MCF 10A (cell line): ENCODE measurements around the gene CCDC152. TPM values are rescaled to one million over a fixed set of nuclear protein-coding genes. Genes with fewer than 3 reads are reported as not detected.

ENCODE experiments used
- BruUV-seq: library from RNA; stranded (reverse); fragments of 400-500 nt; replicated peaks from 2 replicates; lab custom pipeline; 2021; lab: Mats Ljungman, UMichigan
- CTCF ChIA-PET: fragments of 300-600 bp; sonication (Branson Sonifier 250); formaldehyde crosslinking; extraction: SDS; loops from one replicate; lab custom pipeline; 2021; ENCODE audit warnings: antibody characterized with exemption, inconsistent platforms; lab: Yijun Ruan, JAX
- POLR2A ChIA-PET: fragments of 300-600, 350-650 bp; sonication (Branson Sonifier 250); formaldehyde crosslinking; extraction: SDS; loops from one replicate; lab custom pipeline; 2020; ENCODE audit warnings: antibody characterized with exemption, inconsistent platforms; lab: Yijun Ruan, JAX
- DNase-seq: peaks from one replicate; pipeline ENCODE4 v3.0.0-alpha.2; 2018; ENCODE audit not compliant: unreplicated experiment
- H3K27ac Mint-ChIP-seq: one replicate; pipeline ENCODE4 v1.8.0; 2022; ENCODE audit warnings: mild to moderate bottlenecking, low read depth, mixed read lengths; ENCODE audit not compliant: unreplicated experiment
- H3K27me3 Mint-ChIP-seq: one replicate; pipeline ENCODE4 v1.8.0; 2022; ENCODE audit warnings: mixed read lengths; ENCODE audit not compliant: insufficient read depth, unreplicated experiment
- H3K36me3 Mint-ChIP-seq: one replicate; pipeline ENCODE4 v1.8.0; 2022; ENCODE audit warnings: mild to moderate bottlenecking, moderate library complexity, mixed read lengths; ENCODE audit not compliant: insufficient read depth, unreplicated experiment
- H3K4me1 Mint-ChIP-seq: one replicate; pipeline ENCODE4 v1.8.0; 2022; ENCODE audit warnings: mixed read lengths; ENCODE audit not compliant: insufficient read depth, unreplicated experiment
- H3K4me3 Mint-ChIP-seq: one replicate; pipeline ENCODE4 v1.8.0; 2022; ENCODE audit warnings: mild to moderate bottlenecking, moderate library complexity, mixed read lengths; ENCODE audit not compliant: unreplicated experiment
- H3K9me3 Mint-ChIP-seq: one replicate; pipeline ENCODE4 v1.8.0; 2022; ENCODE audit warnings: mixed read lengths; ENCODE audit not compliant: unreplicated experiment
- intact Hi-C: fragments of 100-400 bp; cut with micrococcal nuclease; formaldehyde crosslinking; loops from 2 replicates; pipeline ENCODE4 v1.14.1; 2022
- total RNA-seq: library from RNA; stranded (reverse); gene quantifications from 2 replicates; pipeline ENCODE4 v1.2.3, GENCODE V29; 2022
- TF ChIP-seq, protein P1 (sequence below): fragments of 200-600 bp; IDR thresholded peaks from one replicate; pipeline ENCODE4 v1.8.0; 2022; ENCODE audit warnings: antibody characterized with exemption, mild to moderate bottlenecking; ENCODE audit not compliant: unreplicated experiment

CCDC152 gene
- total RNA-seq, 1 experiment from 2014 or later = not detected

DNA sequence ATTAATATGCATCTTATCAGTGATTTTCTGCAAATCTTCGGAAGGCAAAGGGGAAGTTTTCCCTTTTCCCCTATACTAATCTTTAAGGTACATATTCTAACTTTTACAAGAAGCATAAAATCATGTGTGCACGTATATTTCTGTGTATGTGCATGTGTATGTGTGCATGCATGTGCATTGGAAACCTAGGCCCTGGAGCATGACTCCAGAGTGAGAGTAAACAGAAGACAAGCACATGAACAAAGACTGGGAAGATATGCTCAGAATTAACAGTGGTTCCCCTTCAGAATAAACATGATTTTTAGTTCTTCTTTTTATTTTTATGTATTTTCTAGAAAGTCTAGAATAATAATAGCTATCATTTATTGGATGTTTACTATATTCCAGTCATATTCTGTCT is 65.9 kb downstream of the CCDC152 start:
- no peak overlapping the region for H3K27ac Mint-ChIP-seq
- DNase-seq = no peak
- TF ChIP-seq, protein P1, sequence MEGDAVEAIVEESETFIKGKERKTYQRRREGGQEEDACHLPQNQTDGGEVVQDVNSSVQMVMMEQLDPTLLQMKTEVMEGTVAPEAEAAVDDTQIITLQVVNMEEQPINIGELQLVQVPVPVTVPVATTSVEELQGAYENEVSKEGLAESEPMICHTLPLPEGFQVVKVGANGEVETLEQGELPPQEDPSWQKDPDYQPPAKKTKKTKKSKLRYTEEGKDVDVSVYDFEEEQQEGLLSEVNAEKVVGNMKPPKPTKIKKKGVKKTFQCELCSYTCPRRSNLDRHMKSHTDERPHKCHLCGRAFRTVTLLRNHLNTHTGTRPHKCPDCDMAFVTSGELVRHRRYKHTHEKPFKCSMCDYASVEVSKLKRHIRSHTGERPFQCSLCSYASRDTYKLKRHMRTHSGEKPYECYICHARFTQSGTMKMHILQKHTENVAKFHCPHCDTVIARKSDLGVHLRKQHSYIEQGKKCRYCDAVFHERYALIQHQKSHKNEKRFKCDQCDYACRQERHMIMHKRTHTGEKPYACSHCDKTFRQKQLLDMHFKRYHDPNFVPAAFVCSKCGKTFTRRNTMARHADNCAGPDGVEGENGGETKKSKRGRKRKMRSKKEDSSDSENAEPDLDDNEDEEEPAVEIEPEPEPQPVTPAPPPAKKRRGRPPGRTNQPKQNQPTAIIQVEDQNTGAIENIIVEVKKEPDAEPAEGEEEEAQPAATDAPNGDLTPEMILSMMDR = no peak
- no peak overlapping the region for H3K4me3 Mint-ChIP-seq
- no TSS peak for BruUV-seq
- ChIA-PET CTCF (no interaction called here), POLR2A (interaction anchor here (2.0 kb wide), 1 partner anchor 11 kb away, joined by 7 read pairs; the partner anchor contains the start of gene SELENOP)
- H3K27me3 Mint-ChIP-seq = no peaks in the 10 kb centered on the region
- intact Hi-C loops = no loop called here
- no peaks in the 10 kb centered on the region for H3K36me3 Mint-ChIP-seq
- H3K4me1 Mint-ChIP-seq = no peaks in the 10 kb centered on the region
- no peaks in the 10 kb centered on the region for H3K9me3 Mint-ChIP-seq

DNA sequence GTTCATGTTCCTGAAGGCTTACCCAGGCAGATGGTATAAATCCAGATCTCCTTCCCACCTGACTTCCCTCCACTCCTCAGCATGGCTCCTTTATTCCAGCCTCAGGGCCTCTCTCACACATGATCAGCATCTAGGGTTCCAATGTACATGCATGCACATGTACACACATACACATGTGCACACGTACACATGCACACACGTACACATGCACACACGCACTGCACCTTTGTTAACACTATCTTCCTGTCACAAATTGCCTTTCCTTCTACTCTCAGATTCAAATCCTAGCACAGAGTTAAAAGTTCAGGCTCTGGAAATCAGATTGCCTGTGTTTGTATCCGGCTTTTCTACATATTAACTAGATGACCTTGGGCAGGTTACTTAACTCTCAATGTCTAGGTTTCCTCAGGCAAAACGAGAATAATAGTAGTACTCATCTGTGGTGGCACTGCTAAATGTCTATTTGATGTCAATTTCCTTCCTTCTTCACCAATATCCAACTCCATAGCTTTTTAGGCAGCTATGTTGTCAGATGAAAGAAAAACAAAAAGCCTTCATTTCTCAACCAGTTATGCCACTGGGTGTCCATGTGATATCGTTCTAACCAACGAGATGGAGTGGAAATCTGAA is 67.8 kb downstream of the CCDC152 start:
- H3K27me3 Mint-ChIP-seq = no peaks in the 10 kb centered on the region
- no peak for DNase-seq
- no peak overlapping the region for H3K4me3 Mint-ChIP-seq
- H3K36me3 Mint-ChIP-seq = no peaks in the 10 kb centered on the region
- TF ChIP-seq, protein P1 = no peak
- H3K4me1 Mint-ChIP-seq = no peaks in the 10 kb centered on the region
- H3K27ac Mint-ChIP-seq = no peak overlapping the region
- POLR2A ChIA-PET = interaction anchor here (1.4 to 2.0 kb wide), 3 partner anchors 13 to 15 kb away, joined by 4 to 7 read pairs (median 4); partner anchors contain the start of gene SELENOP
- intact Hi-C loops = no loop called here
- no peaks in the 10 kb centered on the region for H3K9me3 Mint-ChIP-seq
- CTCF ChIA-PET = no interaction called here
- no TSS peak for BruUV-seq

DNA sequence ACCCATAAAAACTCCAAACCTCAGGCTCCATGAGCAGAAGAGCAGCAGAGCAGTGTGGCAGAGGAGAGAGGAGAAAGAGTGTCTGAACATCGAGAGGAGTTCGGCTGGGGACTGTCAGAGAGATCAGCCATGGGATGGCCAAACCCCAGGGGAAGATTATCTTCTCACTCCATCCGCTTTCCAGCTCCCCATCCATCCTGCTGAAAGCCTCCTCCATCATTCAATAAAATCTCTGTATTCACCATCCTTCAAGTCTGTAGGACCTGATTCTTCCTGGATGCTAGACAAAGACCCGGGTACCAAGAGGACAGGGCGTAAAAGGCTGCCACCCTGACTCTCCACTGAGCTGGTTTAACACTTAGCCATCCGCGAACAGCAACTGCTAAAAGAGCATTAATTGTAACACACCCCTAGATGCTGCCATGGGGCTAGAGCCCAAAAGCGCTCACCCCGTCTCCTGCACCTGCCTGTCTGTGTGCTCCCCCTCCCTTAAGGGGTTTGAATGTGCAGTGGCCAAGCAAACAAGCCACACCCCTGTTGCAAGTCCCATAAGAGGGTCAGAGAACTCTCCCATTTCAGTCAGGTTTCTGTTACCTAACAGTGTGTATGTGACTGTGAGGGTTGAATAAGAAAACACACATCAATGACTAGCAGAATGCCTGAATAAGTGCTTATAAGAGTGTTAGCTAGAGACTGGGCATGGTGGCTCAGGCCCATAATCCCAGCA is 69.0 kb downstream of the CCDC152 start:
- intact Hi-C loops = no loop called here
- H3K36me3 Mint-ChIP-seq = no peaks in the 10 kb centered on the region
- TF ChIP-seq, protein P1 = no peak
- no TSS peak for BruUV-seq
- H3K4me3 Mint-ChIP-seq = no peak overlapping the region
- POLR2A ChIA-PET = interaction anchor here (1.4 to 3.3 kb wide), 4 partner anchors 12 to 15 kb away, joined by 4 to 14 read pairs (median 6); partner anchors contain the start of gene SELENOP
- CTCF ChIA-PET = interaction anchor here (0.6 kb wide), 1 partner anchor 34 kb away, joined by 3 read pairs; no protein-coding TSS in a partner anchor
- H3K27me3 Mint-ChIP-seq = no peaks in the 10 kb centered on the region
- H3K9me3 Mint-ChIP-seq = no peaks in the 10 kb centered on the region
- DNase-seq = no peak
- H3K4me1 Mint-ChIP-seq = no peaks in the 10 kb centered on the region
- no peak overlapping the region for H3K27ac Mint-ChIP-seq
